Mesenchymal stem cell (in vitro differentiated cells and primary cell): ENCODE results near the gene CST1.
"Not testable (repeated sequence)": the region's sequence is repeated elsewhere in the genome, so short reads cannot be mapped to it uniquely, and the experiment has no call there.

Source experiments
- DNase-seq: peaks from one replicate; pipeline ENCODE4 v3.0.0-alpha.2; 2013
- H2AFZ ChIP-seq: one replicate; pipeline ENCODE4 v1.6.1; 2013; ENCODE audit warnings: low read depth, mild to moderate bottlenecking, control low read depth, inconsistent platforms, low read length, moderate library complexity
- H2AK5ac ChIP-seq: 2 replicates; pipeline ENCODE4 v1.6.1; 2013; ENCODE audit warnings: low read length, moderate library complexity, mild to moderate bottlenecking, inconsistent platforms; ENCODE audit not compliant: severe bottlenecking
- H2BK120ac ChIP-seq: one replicate; pipeline ENCODE4 v1.6.1; 2013; ENCODE audit warnings: low read depth, mild to moderate bottlenecking, inconsistent platforms, low read length, moderate library complexity
- H2BK12ac ChIP-seq, 2 experiments: one replicate each; pipeline ENCODE4 v1.6.1; 2013; ENCODE audit warnings: inconsistent platforms in 2 of 2, low read length in 2 of 2, mild to moderate bottlenecking in 2 of 2, moderate library complexity in 2 of 2, control low read depth in 1 of 2
- H2BK15ac ChIP-seq: one replicate; pipeline ENCODE4 v1.6.1; 2013; ENCODE audit warnings: mild to moderate bottlenecking, low read depth, inconsistent platforms; ENCODE audit not compliant: poor library complexity, severe bottlenecking
- H2BK5ac ChIP-seq: 2 replicates; pipeline ENCODE4 v1.6.1; 2013; ENCODE audit warnings: low read depth, mild to moderate bottlenecking, low read length, control low read depth, inconsistent platforms; ENCODE audit not compliant: poor library complexity, severe bottlenecking
- H3K14ac ChIP-seq, 2 experiments: one replicate each; pipeline ENCODE4 v1.6.1; 2013; ENCODE audit warnings: inconsistent platforms in 2 of 2, low read length in 2 of 2, control low read depth in 1 of 2, mild to moderate bottlenecking in 1 of 2, moderate library complexity in 1 of 2
- H3K18ac ChIP-seq, 2 experiments: one replicate each; pipeline ENCODE4 v1.6.1; 2013; ENCODE audit warnings: inconsistent platforms in 2 of 2, low read length in 2 of 2, control low read depth in 1 of 2, low read depth in 1 of 2, mild to moderate bottlenecking in 1 of 2
- H3K23ac ChIP-seq, 2 experiments: one replicate each; pipeline ENCODE4 v1.6.1; 2013; ENCODE audit warnings: inconsistent platforms in 2 of 2, low read length in 2 of 2, mild to moderate bottlenecking in 2 of 2, moderate library complexity in 2 of 2, control low read depth in 1 of 2
- H3K27ac ChIP-seq: 2 replicates; pipeline ENCODE4 v1.5.1; 2013; ENCODE audit warnings: mild to moderate bottlenecking, moderate library complexity, low read length, control low read depth, inconsistent platforms; ENCODE audit not compliant: poor library complexity, severe bottlenecking
- H3K27me3 ChIP-seq, 2 experiments: 2 replicates each; pipeline versions ENCODE4 v1.6.1 to v1.7.0; 2013; ENCODE audit warnings: low read length in 2 of 2, mild to moderate bottlenecking in 2 of 2, moderate library complexity in 2 of 2, control low read depth in 1 of 2, inconsistent platforms in 1 of 2; ENCODE audit not compliant: control insufficient read depth in 1 of 2, insufficient read depth in 1 of 2
- H3K36me3 ChIP-seq, 2 experiments: 2 replicates each; pipeline versions ENCODE4 v1.6.1 to v1.7.0; 2013; ENCODE audit warnings: low read length in 2 of 2, control low read depth in 1 of 2, inconsistent platforms in 1 of 2, low read depth in 1 of 2, mild to moderate bottlenecking in 1 of 2; ENCODE audit not compliant: insufficient read depth in 2 of 2, control insufficient read depth in 1 of 2
- H3K4ac ChIP-seq, 2 experiments: one replicate each; pipeline ENCODE4 v1.6.1; 2013; ENCODE audit warnings: inconsistent platforms in 2 of 2, low read length in 2 of 2, mild to moderate bottlenecking in 2 of 2, moderate library complexity in 2 of 2, control low read depth in 1 of 2, low read depth in 1 of 2
- H3K4me1 ChIP-seq: 2 replicates; pipeline ENCODE4 v1.6.1; 2013; ENCODE audit warnings: low read depth, low read length, control low read depth; ENCODE audit not compliant: control insufficient read depth, insufficient read depth
- H3K4me2 ChIP-seq: 2 replicates; pipeline ENCODE4 v1.6.1; 2013; ENCODE audit warnings: low read length, mild to moderate bottlenecking, inconsistent platforms; ENCODE audit not compliant: poor library complexity, severe bottlenecking
- H3K4me3 ChIP-seq, 2 experiments: 2 replicates each; pipeline versions ENCODE4 v1.5.1 to v1.7.0; 2013; ENCODE audit warnings: low read length in 2 of 2, mild to moderate bottlenecking in 2 of 2, control low read depth in 1 of 2, low read depth in 1 of 2; ENCODE audit not compliant: insufficient read depth in 1 of 2
- H3K79me1 ChIP-seq: replicated peaks from 2 replicates; pipeline ENCODE4 v1.6.1; 2013; ENCODE audit warnings: mild to moderate bottlenecking, control low read depth, low read length, inconsistent platforms; ENCODE audit not compliant: poor library complexity, severe bottlenecking
- H3K9ac ChIP-seq: 2 replicates; pipeline ENCODE4 v1.7.0; 2013; ENCODE audit warnings: mild to moderate bottlenecking, low read length, moderate library complexity
- H3K9me3 ChIP-seq: 2 replicates; pipeline ENCODE4 v1.7.0; 2013; ENCODE audit warnings: mild to moderate bottlenecking, low read length; ENCODE audit not compliant: control insufficient read depth
- H4K8ac ChIP-seq: one replicate; pipeline ENCODE4 v1.6.1; 2013; ENCODE audit warnings: inconsistent platforms, mild to moderate bottlenecking, low read length, moderate library complexity
- H4K91ac ChIP-seq: one replicate; pipeline ENCODE4 v1.6.1; 2013; ENCODE audit warnings: mild to moderate bottlenecking, low read length, inconsistent platforms
- WGBS: methylation state at CpG from one replicate; pipeline ENCODE4 v1.1.7; 2013; ENCODE audit warnings: mixed read lengths; 5-methylcytosine and 5-hydroxymethylcytosine counted together

CST1 gene

DNA sequence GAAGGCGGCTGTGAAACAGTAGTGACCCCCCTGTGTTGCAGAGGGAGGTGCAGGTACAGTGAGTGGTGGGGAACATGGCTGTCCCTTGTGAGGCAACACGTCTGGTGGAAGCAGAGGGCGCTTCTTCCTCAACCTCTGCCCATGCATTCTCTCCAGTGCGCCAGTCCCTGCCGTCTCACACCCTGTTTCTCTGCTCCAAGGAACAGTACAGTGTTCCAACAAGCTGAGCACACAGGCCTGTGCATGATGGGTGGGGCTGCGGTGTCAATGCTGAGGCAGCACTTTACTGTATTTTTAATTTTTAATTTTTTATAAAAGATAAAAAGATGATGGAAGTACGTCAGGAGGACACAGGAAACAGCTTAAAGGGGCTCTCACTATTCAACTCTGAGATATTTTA lies 43.3 kb upstream of the CST1 start:
- Histone ChIP-seq H2BK15ac (no peak overlapping the region), H3K4me3 (no peak overlapping the region), H3K9me3 (no peaks in the 10 kb centered on the region), H2BK5ac (no peak overlapping the region), H3K36me3 (no peaks in the 10 kb centered on the region), H3K18ac (no peak overlapping the region), H3K14ac (no peak overlapping the region), H3K27ac (no peak overlapping the region), H3K79me1 (no peaks in the 10 kb centered on the region), H2AFZ (no peak overlapping the region), H3K4me1 (no peaks in the 10 kb centered on the region), H3K9ac (no peak overlapping the region), H3K23ac (no peak overlapping the region), H2BK12ac (no peak overlapping the region), H3K4me2 (no peak overlapping the region), H2AK5ac (no peak overlapping the region), H4K91ac (no peak overlapping the region), H2BK120ac (no peak overlapping the region), H4K8ac (no peak overlapping the region), H3K4ac (no peak overlapping the region), H3K27me3 (peaks cover 5 to 39% of the 10 kb centered on the region in 2 experiments)
- WGBS = 82% methylated on average over 3 of the region's 7 CpGs
- no peak for DNase-seq

DNA sequence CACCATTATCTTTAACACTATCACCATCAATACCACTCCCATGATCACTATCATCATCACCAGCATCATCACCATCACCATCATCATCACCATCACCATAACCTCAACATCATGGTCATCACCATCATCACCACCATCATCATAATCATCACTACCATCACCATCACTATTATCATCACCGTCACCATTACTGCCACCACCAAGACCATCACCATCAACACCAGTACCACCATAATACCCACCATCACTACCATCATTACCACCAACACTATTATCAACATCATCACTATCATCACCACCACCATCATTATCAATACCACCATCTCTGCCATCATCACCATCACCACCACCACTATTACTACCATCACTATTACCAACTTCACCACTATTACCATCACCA lies 32.7 kb upstream of the CST1 start:
- Histone ChIP-seq H3K4me3 (no peak overlapping the region), H3K27me3 (peaks cover 30 to 63% of the 10 kb centered on the region in 2 experiments), H2BK120ac (no peak overlapping the region), H3K23ac (no peak overlapping the region), H3K36me3 (no peaks in the 10 kb centered on the region), H3K9ac (no peak overlapping the region), H2AK5ac (no peak overlapping the region), H3K27ac (no peak overlapping the region), H3K18ac (no peak overlapping the region), H3K9me3 (peaks cover 3% of the 10 kb centered on the region), H3K4me1 (peaks cover under 1% of the 10 kb centered on the region), H3K4me2 (no peak overlapping the region), H4K91ac (no peak overlapping the region), H2BK5ac (no peak overlapping the region), H2AFZ (no peak overlapping the region), H3K4ac (no peak overlapping the region), H3K79me1 (no peaks in the 10 kb centered on the region), H2BK15ac (no peak overlapping the region), H2BK12ac (no peak overlapping the region), H3K14ac (no peak overlapping the region), H4K8ac (no peak overlapping the region)
- WGBS = 93% methylated on average over 1 of the region's 1 CpG
- DNase-seq = no peak

DNA sequence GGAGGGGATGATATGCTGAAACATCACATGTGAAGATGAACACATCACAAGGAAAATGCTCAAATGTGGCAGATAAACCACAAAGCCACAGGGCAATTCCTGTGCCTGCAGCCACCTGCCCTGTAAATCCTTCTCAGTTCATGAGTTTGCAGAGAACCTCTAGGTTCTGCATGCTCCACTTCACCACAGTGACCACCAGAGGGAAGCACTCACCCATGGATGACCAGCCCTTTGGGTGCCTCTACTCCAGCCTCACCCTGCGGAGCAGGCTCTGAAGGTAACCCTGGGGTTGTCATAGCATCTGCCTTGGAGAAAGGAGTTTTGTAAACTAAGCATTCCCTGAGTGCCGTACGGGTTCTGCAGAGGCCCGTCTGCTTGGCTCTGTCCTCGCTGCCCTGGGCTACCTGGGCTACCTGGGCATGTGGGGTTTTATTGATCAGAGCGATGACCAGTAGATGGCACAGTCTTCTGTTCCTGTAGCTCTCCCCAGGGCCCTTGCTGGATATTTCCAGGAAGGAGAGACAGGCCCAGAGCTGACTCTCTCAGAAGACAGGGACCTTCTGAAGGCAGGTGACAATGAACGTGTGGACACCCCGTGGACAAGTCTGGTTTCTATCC lies 31.7 kb upstream of the CST1 start:
- Histone ChIP-seq H3K9ac (no peak overlapping the region), H2AK5ac (no peak overlapping the region), H2BK15ac (no peak overlapping the region), H3K79me1 (no peaks in the 10 kb centered on the region), H3K27ac (no peak overlapping the region), H3K14ac (no peak overlapping the region), H3K4me2 (no peak overlapping the region), H3K27me3 (peaks cover 30 to 67% of the 10 kb centered on the region in 2 experiments), H2BK12ac (no peak overlapping the region), H3K23ac (no peak overlapping the region), H4K91ac (no peak overlapping the region), H3K4me1 (peaks cover 1% of the 10 kb centered on the region), H2AFZ (no peak overlapping the region), H2BK5ac (no peak overlapping the region), H2BK120ac (no peak overlapping the region), H4K8ac (no peak overlapping the region), H3K4me3 (no peak overlapping the region), H3K36me3 (no peaks in the 10 kb centered on the region), H3K18ac (no peak overlapping the region), H3K9me3 (peaks cover 1% of the 10 kb centered on the region), H3K4ac (no peak overlapping the region)
- WGBS = 78% methylated on average over 8 of the region's 8 CpGs
- peak; percentile 33 for DNase-seq

GRCh38 chr20:23778676-23779075 lies 27.9 kb upstream of the CST1 start:
- H3K4me1 ChIP-seq, H4K8ac ChIP-seq, H3K79me1 ChIP-seq, DNase-seq, H2BK5ac ChIP-seq, H3K9me3 ChIP-seq, H2BK120ac ChIP-seq, H3K4me3 ChIP-seq, H4K91ac ChIP-seq, H3K9ac ChIP-seq, H3K36me3 ChIP-seq, H2AFZ ChIP-seq, H2AK5ac ChIP-seq, H3K14ac ChIP-seq, H2BK12ac ChIP-seq, H3K23ac ChIP-seq, H3K18ac ChIP-seq, H2BK15ac ChIP-seq, H3K27ac ChIP-seq, H3K4ac ChIP-seq, H3K4me2 ChIP-seq: not testable (repeated sequence)
- H3K27me3 ChIP-seq = peaks cover 18 to 67% of the 10 kb centered on the region in 2 experiments
